ENCODE data around the gene IMPDH2. TPM values are rescaled to one million over a fixed set of nuclear protein-coding genes. Genes with fewer than 3 reads are reported as not detected.

Gene IMPDH2
- total RNA-seq, 2 experiments from 2014 or later, result 186 to 229 TPM

DNA sequence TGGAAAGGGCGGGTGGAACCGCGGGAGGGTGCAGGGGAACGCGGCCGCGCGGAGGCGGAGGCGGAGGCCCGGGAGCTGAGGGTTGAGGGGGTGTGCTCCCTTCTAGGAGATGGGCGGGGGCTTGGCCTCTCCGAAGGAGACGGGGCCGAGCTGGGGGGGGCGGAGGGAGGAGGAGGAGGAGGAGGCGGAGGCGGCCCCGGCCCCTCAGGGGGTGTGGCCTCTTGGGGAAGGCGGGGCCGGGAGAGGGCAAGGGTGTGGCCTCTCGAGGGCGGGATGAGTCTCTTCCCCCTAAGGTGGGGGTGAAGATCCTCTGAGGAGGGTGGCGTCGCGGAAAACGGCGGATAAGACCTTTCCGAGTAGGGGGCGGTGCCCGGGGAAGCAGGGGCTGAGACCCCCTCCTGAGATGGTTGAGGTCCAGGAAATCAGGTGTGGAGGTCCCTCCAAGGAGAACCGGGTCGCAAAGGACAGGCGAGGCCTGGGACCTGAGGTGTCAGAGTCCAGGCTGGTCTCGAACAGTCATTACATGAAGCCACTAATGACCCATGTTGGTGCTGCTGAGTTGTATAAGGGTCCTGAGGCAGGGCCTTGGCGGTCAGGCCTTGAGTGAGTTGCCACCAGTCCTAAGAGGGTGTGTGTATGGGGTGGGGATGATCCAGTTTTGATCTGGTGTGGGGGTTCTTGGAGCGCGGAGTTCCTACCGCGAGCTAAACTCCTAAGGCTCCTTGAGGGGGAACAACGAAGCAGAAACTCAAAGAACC lies 21.2 kb downstream of the IMPDH2 start:
- no peaks in the 10 kb centered on the region for H3K9me3 Mint-ChIP-seq (ENCODE audit: low read depth)
- H3K4me3 Mint-ChIP-seq, result peak overlapping the region; percentile 87
- peaks cover 7% of the 10 kb centered on the region for H3K36me3 Mint-ChIP-seq
- no peaks in the 10 kb centered on the region for H3K27me3 Mint-ChIP-seq
- peak overlapping the region; percentile 95 for H3K27ac Mint-ChIP-seq
- DNase-seq (peak; percentile 95), ATAC-seq (peak; percentile 69)
- CTCF ChIA-PET, result interaction anchor here (0.9 to 5.6 kb wide), 13 partner anchors 11 to 607 kb away, joined by 3 to 127 read pairs (median 4); partner anchors contain the start of genes ARIH2, DALRD3, NCKIPSD and NDUFAF3
- H3K4me1 Mint-ChIP-seq, result peaks cover 23% of the 10 kb centered on the region

DNA sequence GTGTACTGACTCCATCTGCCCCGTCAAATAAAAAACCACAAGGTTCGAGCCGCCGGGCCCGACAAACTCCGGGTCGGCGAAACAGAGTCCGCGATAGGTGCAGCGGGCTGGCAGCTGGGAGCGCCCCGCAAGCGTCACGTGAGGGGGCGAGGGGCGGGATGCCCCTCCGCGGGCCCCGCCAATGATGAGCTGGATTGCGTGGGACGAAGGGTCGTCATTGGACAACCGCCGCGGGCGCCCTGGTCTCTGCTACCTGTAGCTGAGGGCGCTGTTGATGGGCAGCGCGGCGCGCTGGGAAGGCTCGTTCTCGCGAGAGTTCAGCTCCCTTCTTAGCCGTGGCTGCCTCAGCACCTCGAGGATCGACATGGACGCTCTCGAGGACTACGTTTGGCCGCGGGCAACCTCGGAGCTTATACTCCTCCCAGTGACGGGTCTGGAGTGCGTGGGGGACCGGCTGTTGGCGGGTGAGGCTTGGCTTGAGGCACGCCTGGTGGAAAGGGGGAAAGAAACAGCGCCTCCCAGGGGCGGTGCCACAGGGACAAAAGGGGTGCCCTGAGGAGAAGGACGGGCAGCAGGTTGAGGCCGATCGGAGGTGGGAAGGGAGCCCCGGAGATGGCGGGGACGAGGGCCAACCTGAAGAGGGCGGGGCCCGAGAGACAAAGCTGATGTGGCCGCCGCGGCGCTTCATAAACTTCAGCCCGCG lies 22.0 kb downstream of the IMPDH2 start, which contains the start of gene WDR6:
Gene WDR6, plus strand, starts transcription at position 324 of the 703 bp plus-strand sequence. Its CDS starts 41 bp downstream, at position 365.
- Mint-ChIP-seq H3K4me1 (peaks cover 23% of the 10 kb centered on the region), H3K27me3 (no peaks in the 10 kb centered on the region), H3K27ac (peak within 1 kb of the TSS; percentile 95), H3K36me3 (peaks cover 7% of the 10 kb centered on the region), H3K9me3 (ENCODE audit: low read depth) (no peaks in the 10 kb centered on the region), H3K4me3 (peak within 1 kb of the TSS; percentile 87)
- ATAC-seq, result peak; percentile 91
- DNase-seq, result peak; percentile 99
- CTCF ChIA-PET, result interaction anchor here (0.6 to 5.6 kb wide), 20 partner anchors 8 to 606 kb away, joined by 3 to 127 read pairs (median 4); partner anchors contain the start of genes ARIH2, DALRD3, IMPDH2 and KLHDC8B

DNA sequence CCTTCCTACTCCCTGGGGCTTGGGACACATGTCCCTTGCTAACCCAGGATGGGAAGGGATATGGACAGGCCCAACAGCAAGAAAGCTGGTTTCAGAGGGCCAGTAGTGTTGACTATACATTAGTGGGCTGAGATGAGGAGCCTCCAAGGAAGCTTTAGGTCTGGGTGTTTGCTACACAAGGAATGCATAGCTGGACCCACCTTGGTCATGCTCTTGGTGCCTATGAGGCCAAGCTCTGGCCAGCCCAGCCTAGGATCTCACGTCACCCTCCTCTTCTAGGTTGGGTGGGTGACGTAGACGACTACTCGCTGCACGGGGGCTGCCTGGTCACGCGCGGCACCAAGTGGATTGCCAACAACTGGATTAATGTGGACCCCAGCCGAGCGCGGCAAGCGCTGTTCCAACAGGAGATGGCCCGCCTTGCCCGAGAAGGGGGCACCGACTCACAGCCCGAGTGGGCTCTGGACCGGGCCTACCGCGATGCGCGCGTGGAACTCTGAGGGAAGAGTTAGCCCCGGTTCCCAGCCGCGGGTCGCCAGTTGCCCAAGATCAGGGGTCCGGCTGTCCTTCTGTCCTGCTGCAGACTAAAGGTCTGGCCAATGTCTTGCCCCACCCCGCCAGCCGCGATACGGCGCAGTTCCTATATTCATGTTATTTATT lies 22.7 kb downstream of the IMPDH2 start:
- Mint-ChIP-seq H3K36me3 (peaks cover 2% of the 10 kb centered on the region), H3K4me1 (peaks cover 20% of the 10 kb centered on the region), H3K27ac (peak overlapping the region; percentile 95), H3K9me3 (ENCODE audit: low read depth) (no peaks in the 10 kb centered on the region), H3K4me3 (peak overlapping the region; percentile 87), H3K27me3 (no peaks in the 10 kb centered on the region)
- ATAC-seq (no peak), DNase-seq (no peak)
- CTCF ChIA-PET, result interaction anchor here (0.7 to 5.6 kb wide), 19 partner anchors 9 to 606 kb away, joined by 3 to 127 read pairs (median 4); partner anchors contain the start of genes ARIH2, DALRD3, IMPDH2 and KLHDC8B

GRCh38 chr3:49005998-49006397 lies 23.2 kb downstream of the IMPDH2 start:
- CTCF ChIA-PET, result interaction anchor here (2.6 to 5.6 kb wide), 3 partner anchors 9 to 16 kb away, joined by 16 to 127 read pairs (median 101); partner anchors contain the start of genes DALRD3, NDUFAF3 and P4HTM

GRCh38 chr3:49005303-49005680 lies 23.9 kb downstream of the IMPDH2 start:
- H3K27ac Mint-ChIP-seq, result no peak overlapping the region
- H3K4me3 Mint-ChIP-seq, result no peak overlapping the region

More at GRCh38 chr3:49005998-49006397, 23.2 kb downstream of the IMPDH2 start:
- peak overlapping the region; percentile 95 for H3K27ac Mint-ChIP-seq
- peak overlapping the region; percentile 87 for H3K4me3 Mint-ChIP-seq
- peaks cover 20% of the 10 kb centered on the region for H3K4me1 Mint-ChIP-seq
- no peak for DNase-seq
- no peaks in the 10 kb centered on the region for H3K27me3 Mint-ChIP-seq
- no peak for ATAC-seq
- H3K9me3 Mint-ChIP-seq (ENCODE audit: low read depth), result no peaks in the 10 kb centered on the region
- H3K36me3 Mint-ChIP-seq, result peaks cover 2% of the 10 kb centered on the region

DNA sequence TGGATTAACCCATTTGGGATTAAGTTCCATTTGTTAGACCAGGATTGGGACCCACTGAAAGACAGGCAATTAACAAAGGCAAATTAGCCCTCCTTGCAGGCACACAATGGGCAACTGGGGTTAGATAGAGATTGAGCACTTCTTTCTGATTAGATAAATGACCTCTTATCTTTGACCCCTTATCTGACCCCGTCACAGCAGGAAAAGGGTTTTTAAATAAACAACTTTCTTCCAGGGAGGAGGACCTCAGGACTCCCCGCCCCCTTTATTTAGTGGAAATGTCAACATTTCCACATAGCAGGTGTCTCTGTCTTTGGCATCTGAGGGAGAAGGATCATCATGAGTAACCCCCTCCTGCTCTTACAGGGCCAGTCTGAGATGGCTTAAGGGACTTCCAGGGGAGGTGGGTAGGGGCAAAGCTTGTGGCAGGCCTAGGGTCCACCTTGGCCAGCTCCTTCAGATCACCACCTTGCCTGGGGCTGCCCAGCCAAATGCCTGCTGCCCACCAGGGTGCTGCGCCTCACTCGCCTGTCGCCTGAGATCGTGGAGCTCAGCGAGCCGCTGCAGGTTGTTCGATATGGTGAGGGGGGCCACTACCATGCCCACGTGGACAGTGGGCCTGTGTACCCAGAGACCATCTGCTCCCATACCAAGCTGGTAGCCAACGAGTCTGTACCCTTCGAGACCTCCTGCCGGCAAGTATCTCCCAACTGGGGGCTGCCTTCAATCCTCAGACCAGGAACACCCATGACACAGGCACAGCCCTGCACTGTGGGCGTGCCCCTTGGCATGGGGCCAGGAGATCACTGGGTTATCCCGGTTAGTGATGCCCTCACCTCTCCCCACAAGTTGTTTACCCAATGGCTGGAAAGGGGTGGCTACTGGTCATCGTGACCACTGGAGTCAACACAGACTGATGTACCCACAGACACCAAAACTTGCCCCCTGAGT lies 24.6 kb downstream of the IMPDH2 start:
- no peak overlapping the region for H3K4me3 Mint-ChIP-seq
- peaks cover 20% of the 10 kb centered on the region for H3K4me1 Mint-ChIP-seq
- H3K27me3 Mint-ChIP-seq, result no peaks in the 10 kb centered on the region
- DNase-seq (no peak), ATAC-seq (no peak)
- peaks cover 2% of the 10 kb centered on the region for H3K36me3 Mint-ChIP-seq
- no peak overlapping the region for H3K27ac Mint-ChIP-seq
- no peaks in the 10 kb centered on the region for H3K9me3 Mint-ChIP-seq (ENCODE audit: low read depth)
- CTCF ChIA-PET, result interaction anchor here (5.6 kb wide), 2 partner anchors 14 to 15 kb away, joined by 101 to 127 read pairs; partner anchors contain the start of genes DALRD3, NDUFAF3 and P4HTM

More at GRCh38 chr3:49005303-49005680, 23.9 kb downstream of the IMPDH2 start:
- no peak for ATAC-seq
- Mint-ChIP-seq H3K4me1 (peaks cover 20% of the 10 kb centered on the region), H3K36me3 (peaks cover 2% of the 10 kb centered on the region), H3K27me3 (no peaks in the 10 kb centered on the region), H3K9me3 (ENCODE audit: low read depth) (no peaks in the 10 kb centered on the region)
- CTCF ChIA-PET, result interaction anchor here (5.6 kb wide), 2 partner anchors 14 to 15 kb away, joined by 101 to 127 read pairs; partner anchors contain the start of genes DALRD3, NDUFAF3 and P4HTM
- no peak for DNase-seq

GRCh38 chr3:49001155-49001554 lies 28.0 kb downstream of the IMPDH2 start:
- CTCF ChIA-PET, result interaction anchor here (1.2 kb wide), 1 partner anchor 10 kb away, joined by 4 read pairs; no protein-coding TSS in a partner anchor
- DNase-seq, result no peak
- H3K4me1 Mint-ChIP-seq, result peaks cover 3% of the 10 kb centered on the region
- H3K27ac Mint-ChIP-seq, result peak overlapping the region; percentile 39
- H3K36me3 Mint-ChIP-seq, result no peaks in the 10 kb centered on the region
- H3K27me3 Mint-ChIP-seq, result no peaks in the 10 kb centered on the region
- no peak overlapping the region for H3K4me3 Mint-ChIP-seq
- no peak for ATAC-seq
- no peaks in the 10 kb centered on the region for H3K9me3 Mint-ChIP-seq (ENCODE audit: low read depth)

- Mint-ChIP-seq H3K36me3 (peaks cover 5% of the 10 kb centered on the region), H3K27me3 (no peaks in the 10 kb centered on the region), H3K27ac (no peak overlapping the region), H3K9me3 (ENCODE audit: low read depth) (no peaks in the 10 kb centered on the region), H3K4me3 (no peak overlapping the region), H3K4me1 (peaks cover 13% of the 10 kb centered on the region)
- CTCF ChIA-PET, result interaction anchor here (1.3 kb wide), 1 partner anchor 11 kb away, joined by 6 read pairs; no protein-coding TSS in a partner anchor
- DNase-seq, result no peak
- ATAC-seq, result no peak
Observed at GRCh38 chr3:48999085-48999858, 29.9 kb downstream of the IMPDH2 start.

- H3K36me3 Mint-ChIP-seq, result peaks cover 7% of the 10 kb centered on the region
- DNase-seq (no peak), ATAC-seq (no peak)
- H3K27ac Mint-ChIP-seq, result no peak overlapping the region
- H3K27me3 Mint-ChIP-seq, result no peaks in the 10 kb centered on the region
- peaks cover 22% of the 10 kb centered on the region for H3K4me1 Mint-ChIP-seq
- CTCF ChIA-PET, result interaction anchor here (0.8 to 3.5 kb wide), 4 partner anchors 9 to 13 kb away, joined by 3 to 16 read pairs (median 4); partner anchors contain the start of gene WDR6
- H3K9me3 Mint-ChIP-seq (ENCODE audit: low read depth), result no peaks in the 10 kb centered on the region
- H3K4me3 Mint-ChIP-seq, result no peak overlapping the region
Observed at GRCh38 chr3:48997714-48998637, 31.2 kb downstream of the IMPDH2 start.

GRCh38 chr3:48997102-48997635 lies 32.0 kb downstream of the IMPDH2 start:
- Mint-ChIP-seq H3K4me1 (peaks cover 25% of the 10 kb centered on the region), H3K4me3 (no peak overlapping the region), H3K9me3 (ENCODE audit: low read depth) (no peaks in the 10 kb centered on the region), H3K27ac (no peak overlapping the region), H3K36me3 (peaks cover 7% of the 10 kb centered on the region), H3K27me3 (no peaks in the 10 kb centered on the region)
- CTCF ChIA-PET, result interaction anchor here (0.9 to 3.5 kb wide), 4 partner anchors 8 to 16 kb away, joined by 3 to 16 read pairs (median 3); partner anchors contain the start of gene WDR6
- DNase-seq, result no peak
- ATAC-seq, result no peak
